ENCODE results near the gene TMEM150B.

GRCh38 chr19:55352549-55353145 is 27.5 kb upstream of the TMEM150B start:
- no peak for TF ChIP-seq CTCF (IDR thresholded peaks at IDR 0.05)
- no peak for TF ChIP-seq MXI1 (IDR thresholded peaks at IDR 0.05; ENCODE audit: low read depth, low read length)
- no peak for TF ChIP-seq NFIC (IDR thresholded peaks at IDR 0.05; ENCODE audit: borderline replicate concordance)
